Measurements from ENCODE around the gene RPRD1B. TPM values are rescaled to one million over a fixed set of nuclear protein-coding genes. Genes with fewer than 3 reads are reported as not detected.

Gene RPRD1B
- total and polyA plus RNA-seq, 7 donors, result 10.2 to 31.9 (median 27.2) TPM

DNA sequence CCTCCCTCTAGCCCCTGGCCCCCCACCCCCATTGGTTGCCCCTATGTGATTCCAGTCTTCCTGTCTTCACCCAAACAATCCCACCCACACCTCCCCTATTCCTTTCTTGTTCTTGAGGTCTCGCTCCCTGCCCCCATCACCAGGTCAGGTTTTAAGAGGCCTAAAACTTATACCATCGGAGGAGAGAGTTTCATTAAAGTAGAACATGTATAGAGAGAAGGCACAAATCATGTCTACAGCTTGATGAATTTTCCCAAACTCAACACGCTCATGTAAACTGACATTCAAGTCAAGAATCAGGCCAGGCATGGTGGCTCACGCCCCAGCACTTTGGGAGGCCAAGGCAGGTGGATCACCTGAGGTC lies 87.1 kb downstream of the RPRD1B start:
- no peaks in the 10 kb centered on the region for H3K27me3 ChIP-seq
- intact Hi-C loops (cut with DNase I), result no loop called here
- 96 to 97% methylated on average over 4 of the region's 4 CpGs for WGBS, 2 donors
- no peak overlapping the region for H3K4me3 ChIP-seq
- H3K9me3 ChIP-seq, result no peaks in the 10 kb centered on the region
- DNase-seq, result no peak
- H3K27ac ChIP-seq, result peak overlapping the region in 1 of 4 donors; percentile 46
- TF ChIP-seq POLR2AphosphoS5 (IDR thresholded peaks at IDR 0.05), result no peak
- TF ChIP-seq, protein P1, sequence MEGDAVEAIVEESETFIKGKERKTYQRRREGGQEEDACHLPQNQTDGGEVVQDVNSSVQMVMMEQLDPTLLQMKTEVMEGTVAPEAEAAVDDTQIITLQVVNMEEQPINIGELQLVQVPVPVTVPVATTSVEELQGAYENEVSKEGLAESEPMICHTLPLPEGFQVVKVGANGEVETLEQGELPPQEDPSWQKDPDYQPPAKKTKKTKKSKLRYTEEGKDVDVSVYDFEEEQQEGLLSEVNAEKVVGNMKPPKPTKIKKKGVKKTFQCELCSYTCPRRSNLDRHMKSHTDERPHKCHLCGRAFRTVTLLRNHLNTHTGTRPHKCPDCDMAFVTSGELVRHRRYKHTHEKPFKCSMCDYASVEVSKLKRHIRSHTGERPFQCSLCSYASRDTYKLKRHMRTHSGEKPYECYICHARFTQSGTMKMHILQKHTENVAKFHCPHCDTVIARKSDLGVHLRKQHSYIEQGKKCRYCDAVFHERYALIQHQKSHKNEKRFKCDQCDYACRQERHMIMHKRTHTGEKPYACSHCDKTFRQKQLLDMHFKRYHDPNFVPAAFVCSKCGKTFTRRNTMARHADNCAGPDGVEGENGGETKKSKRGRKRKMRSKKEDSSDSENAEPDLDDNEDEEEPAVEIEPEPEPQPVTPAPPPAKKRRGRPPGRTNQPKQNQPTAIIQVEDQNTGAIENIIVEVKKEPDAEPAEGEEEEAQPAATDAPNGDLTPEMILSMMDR (IDR thresholded peaks at IDR 0.05), result no peak
- no peak for TF ChIP-seq EP300 (IDR thresholded peaks at IDR 0.05)
- TF ChIP-seq POLR2A (IDR thresholded peaks at IDR 0.05), result no peak
- H3K4me1 ChIP-seq, result peaks cover 0 to 28% (median 26%) of the 10 kb centered on the region in 4 donors
- H3K36me3 ChIP-seq, result no peaks in the 10 kb centered on the region

DNA sequence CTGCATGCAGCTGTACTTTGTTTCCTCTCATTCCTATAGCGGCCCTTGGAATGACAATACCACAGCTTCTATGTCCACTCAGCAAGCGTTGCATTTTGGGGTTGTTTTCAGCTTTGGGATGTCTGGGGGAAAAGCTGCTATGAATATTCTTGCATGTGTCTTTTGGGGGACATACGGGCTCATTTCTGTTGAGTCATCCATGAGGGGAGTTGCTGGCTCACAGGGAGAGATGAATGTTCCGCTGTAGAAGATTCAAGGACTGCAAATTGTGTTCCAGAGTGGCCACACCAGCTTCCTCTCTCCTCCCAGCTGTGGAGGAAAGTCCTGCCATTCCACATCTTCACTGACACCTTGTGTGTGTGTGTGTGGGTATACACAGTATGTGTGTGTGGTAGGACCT lies 88.2 kb downstream of the RPRD1B start:
- Histone ChIP-seq H3K36me3 (no peaks in the 10 kb centered on the region), H3K27ac (no peak overlapping the region), H3K27me3 (no peaks in the 10 kb centered on the region), H3K9me3 (no peaks in the 10 kb centered on the region), H3K4me1 (peaks cover 0 to 40% (median 37%) of the 10 kb centered on the region in 4 donors), H3K4me3 (no peak overlapping the region)
- no peak for TF ChIP-seq EP300 (IDR thresholded peaks at IDR 0.05)
- TF ChIP-seq, protein P1 (IDR thresholded peaks at IDR 0.05), result no peak
- TF ChIP-seq POLR2AphosphoS5 (IDR thresholded peaks at IDR 0.05), result no peak
- no peak for TF ChIP-seq POLR2A (IDR thresholded peaks at IDR 0.05)
- no peak for DNase-seq
- intact Hi-C loops (cut with DNase I), result no loop called here
- 86 to 93% methylated on average over 4 of the region's 4 CpGs for WGBS, 2 donors

DNA sequence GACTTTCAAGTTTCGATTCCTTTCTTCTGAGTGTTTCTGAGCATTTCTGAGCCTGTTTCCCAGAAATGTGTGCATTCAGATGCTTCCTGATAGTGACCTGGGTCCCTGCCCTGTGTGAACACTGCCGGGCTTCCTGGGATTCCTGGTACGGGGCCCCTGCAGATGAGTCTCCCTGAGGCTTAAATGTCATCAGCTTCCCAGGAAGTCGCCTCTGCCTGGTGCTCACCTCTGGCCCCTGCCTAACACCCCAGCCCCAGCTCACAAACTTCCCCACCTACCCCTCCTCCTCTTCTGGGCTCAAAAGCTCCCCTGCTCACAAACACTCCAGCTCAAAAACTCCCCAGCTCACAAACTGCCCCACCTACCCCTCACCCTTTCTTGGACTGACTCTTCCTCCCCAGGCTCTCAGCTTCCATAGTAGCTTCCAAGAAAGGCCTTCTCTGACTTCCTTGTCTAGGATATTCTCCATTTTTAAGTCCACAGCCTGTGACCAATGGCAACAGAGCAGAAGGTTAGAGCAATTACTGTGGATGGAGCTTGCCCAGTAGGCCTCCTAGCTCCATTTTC lies 89.6 kb downstream of the RPRD1B start:
- H3K27ac ChIP-seq, result peak overlapping the region; percentile 49 to 70 (median 54)
- peaks cover 0 to 48% (median 45%) of the 10 kb centered on the region in 4 donors for H3K4me1 ChIP-seq
- 50 to 54% methylated on average over 4 of the region's 4 CpGs for WGBS, 2 donors
- no peaks in the 10 kb centered on the region for H3K27me3 ChIP-seq
- peak; percentile 44 for DNase-seq
- intact Hi-C loops (cut with DNase I), result no loop called here
- H3K36me3 ChIP-seq, result no peaks in the 10 kb centered on the region
- H3K4me3 ChIP-seq, result no peak overlapping the region
- no peaks in the 10 kb centered on the region for H3K9me3 ChIP-seq
- peak in 1 of 4 donors; percentile 25 for TF ChIP-seq POLR2AphosphoS5 (IDR thresholded peaks at IDR 0.05)
- TF ChIP-seq, protein P1 (IDR thresholded peaks at IDR 0.05), result no peak

DNA sequence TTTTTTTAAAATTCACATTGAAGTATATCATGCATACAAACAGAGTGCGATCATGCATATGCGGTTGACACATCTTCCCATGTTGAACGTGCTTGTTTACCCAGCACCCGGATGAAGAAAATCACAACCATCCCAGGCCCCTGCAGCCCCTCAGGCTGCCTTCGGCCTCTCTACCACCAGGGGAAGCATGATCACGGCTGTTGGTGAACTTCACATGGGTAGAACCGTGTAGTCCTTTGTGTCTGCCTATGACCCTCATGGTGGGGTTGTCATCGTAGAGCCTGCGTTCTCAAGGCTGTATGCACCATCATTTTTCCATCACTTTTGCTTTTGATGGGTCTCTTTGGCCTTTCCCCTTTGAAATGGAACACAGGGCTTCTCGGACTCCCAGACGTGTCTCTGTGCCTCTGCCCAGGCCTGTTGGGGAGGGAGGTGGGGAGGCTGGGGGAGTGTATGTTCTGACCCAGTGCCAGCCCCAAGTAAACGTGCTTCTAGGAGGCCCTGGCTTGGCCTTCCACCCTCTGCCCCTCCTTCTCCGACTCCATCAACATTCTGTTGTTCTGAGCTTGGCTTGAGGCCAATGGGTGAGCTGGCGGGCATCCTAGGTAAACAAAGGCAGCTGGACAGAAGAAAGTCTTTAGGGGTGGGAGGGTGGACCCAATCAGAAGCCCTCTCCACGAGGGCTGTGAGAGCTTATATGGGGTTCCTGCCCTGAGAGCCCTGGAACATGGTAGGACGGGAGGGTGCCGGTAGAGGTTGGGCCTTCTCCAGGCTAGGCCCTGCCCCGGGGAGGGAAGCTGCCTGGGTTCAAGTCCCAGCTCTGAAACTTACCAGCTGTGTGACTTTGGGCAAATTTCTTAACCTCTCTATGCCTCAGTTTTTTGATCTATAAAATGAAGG lies 91.9 kb downstream of the RPRD1B start:
- H3K27me3 ChIP-seq, result no peaks in the 10 kb centered on the region
- H3K36me3 ChIP-seq, result peaks cover 0 to 7% (median 1%) of the 10 kb centered on the region in 4 donors
- H3K27ac ChIP-seq, result peak overlapping the region; percentile 71 to 88 (median 83)
- H3K4me3 ChIP-seq, result no peak overlapping the region
- H3K9me3 ChIP-seq, result no peaks in the 10 kb centered on the region
- DNase-seq, result peak; percentile 79
- no peak for TF ChIP-seq EP300 (IDR thresholded peaks at IDR 0.05)
- TF ChIP-seq POLR2AphosphoS5 (IDR thresholded peaks at IDR 0.05), result peak in 3 of 4 donors; percentile 23 to 42 (median 25)
- peaks cover 0 to 42% (median 34%) of the 10 kb centered on the region in 4 donors for H3K4me1 ChIP-seq
- intact Hi-C loops (cut with DNase I), result no loop called here
- WGBS, 2 donors, result 33 to 64% methylated on average over 18 of the region's 18 CpGs

All from sigmoid colon (tissue), 7 donors.